Ishikawa (cell line): ENCODE results near the gene GSN.

ENCODE experiments used
- REST ChIP-seq: IDR thresholded peaks from 2 replicates; pipeline ENCODE4 v1.6.1; 2012; ENCODE audit warnings: low read depth, mild to moderate bottlenecking
- TAF1 ChIP-seq: IDR thresholded peaks from 2 replicates; pipeline ENCODE4 v1.6.1; 2012; ENCODE audit warnings: low read depth, mild to moderate bottlenecking

GRCh38 chr9:121309171-121309570, 41.2 kb downstream of the GSN start:
- TF ChIP-seq REST (no peak), TAF1 (no peak)
